GM10248 (cell line): Measurements from ENCODE around the gene RASSF1.

ENCODE experiments used
- CTCF ChIA-PET: fragments of 300-600 bp; sonication (Branson Sonifier 250); formaldehyde crosslinking; extraction: SDS; loops from one replicate; lab custom pipeline; 2021; ENCODE audit warnings: antibody characterized with exemption; lab: Yijun Ruan, JAX
- POLR2A ChIA-PET: fragments of 350-650 bp; sonication (Branson Sonifier 250); formaldehyde crosslinking; extraction: SDS; loops from one replicate; lab custom pipeline; 2020; ENCODE audit warnings: antibody characterized with exemption; lab: Yijun Ruan, JAX
- DNase-seq: peaks from one replicate; pipeline ENCODE4 v3.0.0; 2012; ENCODE audit errors: extremely low spot score
- CTCF ChIP-seq: IDR thresholded peaks from 2 replicates; pipeline ENCODE4 v1.5.1; 2012; ENCODE audit warnings: mild to moderate bottlenecking, low read depth; ENCODE audit errors: extremely low read depth, missing control alignments, control extremely low read depth

The RASSF1 gene

GRCh38 chr3:50324351-50325112 is 16.1 kb downstream of the RASSF1 start:
- POLR2A ChIA-PET, result interaction anchor here (0.8 to 0.9 kb wide), 2 partner anchors 10 to 13 kb away, joined by 3 read pairs; no protein-coding TSS in a partner anchor
- peak; percentile 90 for TF ChIP-seq CTCF
- DNase-seq, result peak; percentile 67
- CTCF ChIA-PET, result interaction anchor here (0.6 to 3.9 kb wide), 24 partner anchors 8 to 267 kb away, joined by 3 to 41 read pairs (median 4); partner anchors contain the start of genes CYB561D2, GNAI2, HYAL3 and NAA80

GRCh38 chr3:50323614-50324199 is 16.9 kb downstream of the RASSF1 start:
- ChIA-PET POLR2A (interaction anchor here (0.8 to 0.9 kb wide), 2 partner anchors 9 to 13 kb away, joined by 3 read pairs; no protein-coding TSS in a partner anchor), CTCF (interaction anchor here (0.8 to 3.9 kb wide), 17 partner anchors 9 to 130 kb away, joined by 3 to 41 read pairs (median 5); partner anchors contain the start of genes CYB561D2, HYAL3, NAA80 and NPRL2)
- TF ChIP-seq CTCF, result no peak
- DNase-seq, result no peak

GRCh38 chr3:50323092-50323600 is 17.5 kb downstream of the RASSF1 start:
- no peak for DNase-seq
- ChIA-PET CTCF (interaction anchor here (1.1 to 3.9 kb wide), 9 partner anchors 8 to 76 kb away, joined by 3 to 41 read pairs (median 5); partner anchors contain the start of genes HYAL3 and NAA80), POLR2A (no interaction called here)
- no peak for TF ChIP-seq CTCF

- DNase-seq, result no peak
- POLR2A ChIA-PET, result no interaction called here
- no peak for TF ChIP-seq CTCF
- CTCF ChIA-PET, result interaction anchor here (1.1 to 3.4 kb wide), 7 partner anchors 8 to 76 kb away, joined by 3 to 41 read pairs (median 4); no protein-coding TSS in a partner anchor
Measured at GRCh38 chr3:50322386-50323091, 18.1 kb downstream of the RASSF1 start, which contains the start of gene HYAL2. TSS of gene HYAL2 (minus strand) at chr3:50322745. CDS start at chr3:50320489, 2,256 bp downstream.

GRCh38 chr3:50322115-50322385 is 18.6 kb downstream of the RASSF1 start:
- ChIA-PET POLR2A (no interaction called here), CTCF (interaction anchor here (1.1 to 3.4 kb wide), 6 partner anchors 15 to 75 kb away, joined by 3 to 41 read pairs (median 4); no protein-coding TSS in a partner anchor)
- no peak for TF ChIP-seq CTCF
- no peak for DNase-seq
